Lower leg skin (tissue), 4 donors: Measurements from ENCODE around the gene EXOSC9. TPM values are rescaled to one million over a fixed set of nuclear protein-coding genes. Genes with fewer than 3 reads are reported as not detected.

Source experiments
- DNase-seq, 2 donors: peaks; one replicate each; pipeline ENCODE4 v3.0.0-alpha.2; 2019; ENCODE audit warnings: low spot score in 2 of 2
- H3K4me3 ChIP-seq: fragments of 200-600 bp; sonication (generic); 2 replicates; pipeline ENCODE4 v1.5.1; 2017; ENCODE audit warnings: mild to moderate bottlenecking, low read depth; ENCODE audit not compliant: poor library complexity, severe bottlenecking
- CTCF ChIP-seq, 3 donors: fragments of 450-650 bp; IDR thresholded peaks; one replicate each; pipeline ENCODE4 v1.5.1; 2016; ENCODE audit warnings: antibody characterized with exemption in 3 of 3, mild to moderate bottlenecking in 3 of 3, moderate library complexity in 2 of 3
- POLR2A ChIP-seq, 2 donors: fragments of 450-650 bp; IDR thresholded peaks; one replicate each; pipeline ENCODE4 v1.6.1; 2016 to 2017; ENCODE audit warnings: antibody characterized with exemption in 2 of 2, mild to moderate bottlenecking in 1 of 2, moderate library complexity in 1 of 2
- WGBS, 2 donors: methylation state at CpG; one replicate each; pipeline ENCODE4 v1.1.5; 2018; 5-methylcytosine and 5-hydroxymethylcytosine counted together
- intact Hi-C: fragments of 100-400 bp; cut with DNase I; formaldehyde crosslinking; loops from one replicate; pipeline ENCODE4 v1.15.0; 2023; ENCODE audit warnings: low total_unique reads
- total RNA-seq, 4 donors: library from RNA; depleted of rRNA; stranded (reverse); fragments of >200 nt; gene quantifications; one replicate each; pipeline ENCODE4 v1.1.0, GENCODE V29; 2016

The EXOSC9 gene
- total RNA-seq, 4 donors from 2014 or later = 15.2 to 35.7 (median 21.2) TPM

- DNase-seq = no peak
- WGBS, 2 donors = 80 to 86% methylated on average over 6 of the region's 6 CpGs
- no peak overlapping the region for H3K4me3 ChIP-seq
- no peak for TF ChIP-seq POLR2A (IDR thresholded peaks at IDR 0.05)
- no peak for TF ChIP-seq CTCF (IDR thresholded peaks at IDR 0.05)
- intact Hi-C loops = no loop called here
Measured at GRCh38 chr4:121846662-121847061, 45.5 kb downstream of the EXOSC9 start.

- 89 to 98% methylated on average over 1 of the region's 1 CpG for WGBS, 2 donors
- intact Hi-C loops = no loop called here
- no peak for DNase-seq
- TF ChIP-seq CTCF (IDR thresholded peaks at IDR 0.05) (no peak), POLR2A (IDR thresholded peaks at IDR 0.05) (no peak)
- no peak overlapping the region for H3K4me3 ChIP-seq
Measured at GRCh38 chr4:121851354-121851753, 50.2 kb downstream of the EXOSC9 start.

- no peak overlapping the region for H3K4me3 ChIP-seq
- intact Hi-C loops = no loop called here
- TF ChIP-seq CTCF (IDR thresholded peaks at IDR 0.05) = no peak
- no peak for TF ChIP-seq POLR2A (IDR thresholded peaks at IDR 0.05)
- DNase-seq = no peak
Measured at GRCh38 chr4:121860121-121860520, 59.0 kb downstream of the EXOSC9 start.

GRCh38 chr4:121861426-121861825, 60.3 kb downstream of the EXOSC9 start:
- no peak overlapping the region for H3K4me3 ChIP-seq
- no peak for TF ChIP-seq POLR2A (IDR thresholded peaks at IDR 0.05)
- TF ChIP-seq CTCF (IDR thresholded peaks at IDR 0.05) = no peak
- no peak for DNase-seq
- WGBS, 2 donors = 94 to 97% methylated on average over 2 of the region's 2 CpGs
- intact Hi-C loops = no loop called here

GRCh38 chr4:121863799-121864198, 62.7 kb downstream of the EXOSC9 start:
- DNase-seq = no peak
- WGBS, 2 donors = 91 to 92% methylated on average over 7 of the region's 7 CpGs
- no peak for TF ChIP-seq CTCF (IDR thresholded peaks at IDR 0.05)
- no peak for TF ChIP-seq POLR2A (IDR thresholded peaks at IDR 0.05)

More at GRCh38 chr4:121863799-121864198, 62.7 kb downstream of the EXOSC9 start:
- intact Hi-C loops = no loop called here
- H3K4me3 ChIP-seq = no peak overlapping the region

Other genes starting within 250 kb of the EXOSC9 start
- 100 to 1,000 TPM in 2 of 4 donors, 10 to 100 TPM in 2; 78.1 to 137 (median 94.2) TPM for gene ANXA5, start 104.3 kb upstream of the EXOSC9 start, total RNA-seq
- gene SMIM43, start 36.2 kb upstream of the EXOSC9 start, total RNA-seq = not detected
- 1 to 10 TPM; 2.0 to 7.3 (median 4.0) TPM for gene CCNA2, start 22.6 kb downstream of the EXOSC9 start, total RNA-seq
- gene BBS7, start 69.2 kb downstream of the EXOSC9 start, total RNA-seq = 10 to 100 TPM; 11.7 to 19.8 (median 11.9) TPM
- under 1 TPM; 0.06 to 0.38 (median 0.25) TPM for gene TRPC3, start 150.7 kb downstream of the EXOSC9 start, total RNA-seq